Measurements from ENCODE around the gene ZNF213. TPM values are rescaled to one million over a fixed set of nuclear protein-coding genes. Genes with fewer than 3 reads are reported as not detected.

ZNF213 gene
- total RNA-seq: 10.8 and 11.0 TPM in 2 replicates

GRCh38 chr16:3134338-3135125 lies at the start of gene ZNF213:
Gene ZNF213, plus strand, starts transcription at chr16:3135029. Its CDS starts 2,252 bp downstream, at chr16:3137281.
- intact Hi-C loops (cut with micrococcal nuclease): loop anchor here (1.0 kb wide), 2 partner anchors 16 to 34 kb away; no protein-coding TSS in a partner anchor

DNA sequence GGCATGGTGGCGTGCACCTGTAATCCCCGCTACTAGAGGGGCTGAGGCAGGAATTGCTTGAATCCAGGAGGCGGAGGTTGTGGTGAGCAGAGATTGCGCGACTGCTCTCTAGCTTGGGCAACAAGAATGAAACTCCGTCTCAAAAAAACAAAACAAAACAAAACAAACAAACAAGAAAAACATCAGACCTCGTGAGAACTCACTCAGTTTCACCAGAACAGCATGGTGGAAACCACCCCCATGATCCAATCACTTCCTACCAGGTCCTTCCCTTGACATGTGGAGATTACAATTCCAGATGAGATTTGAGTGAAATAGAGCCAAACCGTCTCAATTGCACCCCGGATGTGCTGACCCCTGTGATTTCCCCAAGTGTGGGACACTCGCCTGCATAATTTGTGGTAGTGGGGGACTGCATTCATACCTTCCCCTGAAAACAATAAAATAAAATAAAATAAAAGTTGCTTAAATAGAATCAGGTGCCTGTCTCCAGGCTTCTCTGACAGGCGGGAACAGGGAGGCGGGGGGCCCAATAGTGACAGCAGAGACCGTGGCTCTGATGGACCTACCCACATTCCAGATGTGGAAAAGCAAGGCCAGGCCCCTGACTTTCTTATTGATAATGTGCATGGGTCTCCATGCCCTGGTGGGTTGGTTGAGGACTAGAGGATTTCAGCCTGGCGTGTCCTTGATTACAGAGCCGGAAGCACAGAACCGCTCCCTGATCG lies 48.8 kb upstream of the ZNF213 start:
- intact Hi-C loops (cut with micrococcal nuclease): no loop called here

DNA sequence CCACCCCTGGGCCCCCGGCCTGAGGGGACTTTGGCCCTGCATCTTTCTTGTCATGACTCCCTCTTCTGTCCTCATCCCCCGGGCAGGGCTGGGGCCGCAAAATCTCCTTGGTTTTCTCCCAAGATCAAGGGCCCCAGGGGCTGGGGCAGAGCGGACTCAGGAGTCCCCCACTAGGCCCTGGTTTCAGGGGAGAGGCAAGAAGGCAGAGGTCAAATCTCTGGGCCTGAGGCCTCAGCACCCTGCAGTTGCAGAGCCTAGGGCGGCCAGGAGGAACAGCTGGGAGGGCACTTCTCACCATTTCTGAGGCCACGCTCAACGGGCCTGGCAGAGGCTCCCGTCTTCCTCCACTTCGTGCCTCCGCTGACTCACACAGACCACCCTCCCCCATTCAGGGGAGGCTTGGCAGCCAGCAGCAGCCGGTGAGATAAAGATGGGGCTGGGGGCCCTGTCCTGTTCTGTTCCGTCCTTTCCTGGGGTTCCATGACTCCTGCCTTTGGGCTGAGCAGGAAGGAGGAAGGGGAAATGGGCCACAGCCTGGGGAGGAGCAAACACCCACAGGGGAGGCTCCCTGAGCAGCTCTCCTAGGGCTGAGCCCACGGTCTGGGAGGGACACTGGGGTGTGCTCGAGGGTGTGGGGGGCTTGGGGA lies 48.1 kb upstream of the ZNF213 start:
- intact Hi-C loops (cut with micrococcal nuclease): no loop called here

- intact Hi-C loops (cut with micrococcal nuclease): no loop called here
Observed at GRCh38 chr16:3087243-3088235, 47.3 kb upstream of the ZNF213 start.

DNA sequence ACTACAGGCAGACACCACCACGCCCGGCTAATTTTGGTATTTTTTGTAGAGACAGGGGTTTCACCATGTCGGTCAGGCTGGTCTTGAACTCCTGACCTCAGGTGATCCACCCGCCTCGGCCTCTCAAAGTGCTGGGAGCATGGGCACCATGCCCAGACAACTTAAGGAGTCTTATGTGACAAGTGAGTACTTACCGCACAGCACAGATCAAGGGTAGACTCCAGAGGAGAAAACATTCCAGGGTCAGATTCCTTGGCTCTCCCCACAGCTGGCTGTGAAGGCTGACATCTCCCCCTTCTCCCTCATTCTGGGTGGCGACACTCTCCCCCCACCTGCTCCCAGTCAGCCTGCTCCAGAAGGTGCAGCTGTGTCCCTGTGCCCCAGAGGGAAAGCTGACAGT lies 46.4 kb upstream of the ZNF213 start:
- intact Hi-C loops (cut with micrococcal nuclease): no loop called here

DNA sequence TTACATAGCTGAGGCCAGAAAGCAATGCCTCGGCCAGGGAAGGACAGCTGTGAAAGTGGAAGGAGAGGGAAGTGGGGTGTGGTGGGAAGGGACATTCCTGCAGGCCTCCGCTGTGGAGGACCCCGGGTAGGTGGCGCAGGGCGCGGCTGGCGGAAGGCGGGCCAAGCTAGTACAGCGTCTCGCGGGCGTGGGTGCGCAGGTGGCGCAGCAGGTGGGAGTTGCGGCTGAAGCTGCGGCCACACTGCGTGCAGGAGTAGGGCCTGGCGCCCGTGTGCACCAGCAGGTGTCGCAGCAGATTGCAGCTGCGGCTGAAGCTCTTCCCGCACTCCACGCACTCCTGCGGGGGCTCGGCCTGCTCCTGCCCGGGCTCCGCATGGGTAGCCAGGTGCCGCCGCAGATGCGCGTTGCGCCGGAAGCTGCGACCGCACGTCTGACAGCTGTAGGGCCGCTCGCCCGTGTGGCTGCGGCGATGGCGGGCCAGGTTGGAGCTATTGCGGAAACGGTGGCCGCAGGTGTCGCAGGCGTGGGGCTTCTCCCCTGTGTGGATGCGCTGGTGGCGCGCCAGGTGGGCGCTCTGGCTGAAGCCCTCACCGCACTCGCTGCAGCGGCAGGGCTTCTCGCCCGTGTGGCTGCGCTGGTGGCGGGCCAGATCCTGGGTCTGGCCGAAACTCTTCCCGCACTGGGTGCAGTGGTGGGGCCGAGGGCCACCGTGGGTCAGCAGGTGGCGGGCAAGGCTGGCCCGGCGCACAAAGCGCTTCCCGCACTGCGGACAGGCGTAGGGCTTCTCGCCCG lies 45.7 kb upstream of the ZNF213 start:
- intact Hi-C loops (cut with micrococcal nuclease): no loop called here

GRCh38 chr16:3089717-3090592 lies 44.9 kb upstream of the ZNF213 start:
- intact Hi-C loops (cut with micrococcal nuclease): loop anchor here (5.0 kb wide), 1 partner anchor 37 kb away; no protein-coding TSS in a partner anchor

- intact Hi-C loops (cut with micrococcal nuclease): loop anchor here (5.0 kb wide), 1 partner anchor 36 kb away; no protein-coding TSS in a partner anchor
Observed at GRCh38 chr16:3091551-3091950, 43.3 kb upstream of the ZNF213 start.

GRCh38 chr16:3092501-3092941 lies 42.3 kb upstream of the ZNF213 start:
- intact Hi-C loops (cut with micrococcal nuclease): loop anchor here (5.0 kb wide), 1 partner anchor 35 kb away; no protein-coding TSS in a partner anchor

DNA sequence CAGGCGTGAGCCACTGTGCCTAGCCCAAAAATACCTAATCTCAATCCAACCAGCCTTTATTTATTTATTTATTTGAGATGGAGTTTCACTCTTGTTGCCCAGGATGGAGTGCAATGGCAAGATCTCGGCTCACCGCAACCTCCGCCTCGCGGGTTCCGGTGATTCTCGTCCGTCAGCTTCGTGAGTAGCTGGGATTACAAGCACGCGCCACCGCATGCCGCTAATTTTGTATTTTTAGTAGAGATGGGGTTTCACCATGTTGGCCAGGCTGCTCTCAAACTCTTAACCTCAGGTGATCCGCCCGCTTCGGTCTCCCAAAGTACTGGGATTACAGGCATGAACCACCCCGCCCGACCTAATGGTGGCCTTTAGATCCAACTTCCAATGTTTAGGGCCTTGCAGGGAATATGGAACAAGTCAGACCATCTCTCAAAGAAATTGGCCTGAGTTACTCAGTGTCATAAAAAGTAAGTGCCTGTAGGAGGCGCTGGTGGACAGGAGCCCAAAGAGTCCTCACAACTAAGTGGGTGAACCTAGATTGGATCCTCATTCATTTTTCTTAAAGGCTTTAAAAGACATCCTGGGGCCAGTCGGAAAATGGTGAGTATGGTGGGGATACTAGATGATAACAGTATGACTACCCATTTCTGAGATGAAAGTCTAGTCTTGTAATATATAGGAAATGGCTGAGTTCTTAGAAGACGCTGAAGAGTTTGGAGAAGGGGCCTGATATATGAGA lies 40.4 kb upstream of the ZNF213 start:
- intact Hi-C loops (cut with micrococcal nuclease): loop anchor here (5.0 kb wide), 1 partner anchor 33 kb away; no protein-coding TSS in a partner anchor

DNA sequence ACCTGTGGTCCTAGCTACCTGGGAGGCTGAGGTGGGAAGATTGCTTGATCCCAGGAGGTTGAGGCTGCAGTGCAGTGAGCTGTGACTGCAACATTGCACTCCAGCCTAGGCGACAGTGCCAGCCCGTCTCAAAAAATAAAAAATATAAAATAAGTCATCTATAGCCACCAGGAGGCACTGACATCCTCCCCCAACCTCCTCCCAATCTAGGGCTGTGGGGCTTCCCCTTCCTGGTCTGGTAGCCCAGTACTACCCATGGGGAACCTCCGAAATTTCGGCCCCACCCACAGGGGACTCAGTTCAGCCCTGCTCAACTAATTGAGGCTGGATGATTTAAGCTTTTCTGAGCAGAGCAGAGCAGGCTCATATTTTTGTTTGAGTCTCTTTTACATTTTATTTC lies 39.0 kb upstream of the ZNF213 start:
- intact Hi-C loops (cut with micrococcal nuclease): no loop called here

DNA sequence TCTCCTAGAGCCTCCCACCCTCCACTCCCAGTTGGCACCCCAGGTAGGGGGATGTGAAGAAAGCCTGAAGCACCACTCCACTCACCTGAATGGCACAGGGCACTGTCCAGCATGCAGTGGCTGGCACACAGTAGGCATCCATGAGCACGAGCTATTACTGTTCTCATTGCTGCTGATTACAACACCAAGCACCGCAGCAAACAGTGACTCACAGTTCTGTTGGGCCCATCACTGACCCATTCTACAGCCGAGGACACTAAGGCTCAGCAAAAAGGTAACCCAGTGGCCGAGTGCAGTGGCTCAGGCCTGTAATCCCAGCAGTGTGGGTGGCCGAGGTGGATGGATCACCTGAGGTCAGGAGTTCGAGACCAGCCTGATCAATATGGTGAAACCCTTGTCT lies 38.5 kb upstream of the ZNF213 start:
- intact Hi-C loops (cut with micrococcal nuclease): no loop called here

DNA sequence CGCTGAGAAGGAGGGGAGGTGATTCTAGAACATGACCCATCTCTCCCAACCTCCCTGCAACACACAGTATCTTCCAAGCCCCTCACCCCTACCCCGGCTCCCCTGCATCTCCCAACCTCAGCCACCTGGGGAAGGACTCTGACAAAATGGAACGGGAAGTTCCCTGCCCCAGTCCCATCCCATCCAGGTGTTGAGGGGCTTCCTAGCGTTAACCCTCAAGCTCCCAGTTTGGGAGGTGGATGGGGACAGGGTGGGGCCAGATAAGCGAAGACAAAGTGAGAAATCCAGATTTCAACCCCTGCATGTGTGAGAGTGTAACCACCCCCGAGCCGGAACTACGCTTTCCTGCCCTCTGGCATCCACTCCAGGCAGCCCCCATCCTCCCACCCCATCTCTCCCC lies 37.6 kb upstream of the ZNF213 start:
- intact Hi-C loops (cut with micrococcal nuclease): no loop called here

GRCh38 chr16:3098459-3099394 lies 36.1 kb upstream of the ZNF213 start, which contains the start of gene ZSCAN10:
Gene ZSCAN10, minus strand, starts transcription at chr16:3099294. Its CDS starts 6,357 bp downstream, at chr16:3092937.
- intact Hi-C loops (cut with micrococcal nuclease): no loop called here

DNA sequence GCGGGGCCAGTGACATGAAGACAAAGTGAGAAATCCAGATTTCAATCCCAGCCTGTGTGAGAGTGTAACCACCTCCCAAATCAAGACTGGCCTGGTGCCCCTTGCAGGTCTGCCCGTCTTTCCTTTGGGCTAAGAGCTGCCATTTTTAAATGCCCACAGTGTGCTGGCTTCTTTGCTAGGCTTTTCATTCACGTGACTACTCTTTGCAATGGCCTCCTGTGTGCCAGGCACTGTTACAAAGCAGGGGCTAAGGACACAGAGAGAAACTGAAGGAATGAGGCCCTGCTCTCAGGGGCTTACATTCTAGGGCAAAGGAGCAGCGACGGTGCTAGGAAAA lies 35.5 kb upstream of the ZNF213 start:
- intact Hi-C loops (cut with micrococcal nuclease): no loop called here

GRCh38 chr16:3099732-3100499 lies 34.9 kb upstream of the ZNF213 start:
- intact Hi-C loops (cut with micrococcal nuclease): loop anchor here (1.0 to 2.0 kb wide), 4 partner anchors 24 to 41 kb away; partner anchors contain the start of gene ZNF213

Measured in T-helper 2 cell treated with Interferon-gamma antibody and Interleukin-4, amounts not matched to agents 100 ng/mL and 5 ng/mL, for 36 hours (primary cell).